Activated CD8-positive, alpha-beta memory T cell treated with anti-CD3 and anti-CD28 coated beads for 36 hours (primary cell): Measurements from ENCODE around the gene ZNF622. TPM values are rescaled to one million over a fixed set of nuclear protein-coding genes. Genes with fewer than 3 reads are reported as not detected.
"Not testable (repeated sequence)": the region's sequence is repeated elsewhere in the genome, so short reads cannot be mapped to it uniquely, and the experiment has no call there.

ENCODE experiments used
- CTCF ChIA-PET: fragments of 350-600 bp; sonication (Branson Sonifier 250); formaldehyde crosslinking; loops from one replicate; lab custom pipeline; 2021; ENCODE audit warnings: antibody characterized with exemption; lab: Charles Lee
- POLR2A ChIA-PET: fragments of 350-600 bp; sonication (Branson Sonifier 250); formaldehyde crosslinking; loops from one replicate; lab custom pipeline; 2021; ENCODE audit warnings: antibody characterized with exemption; lab: Charles Lee
- total RNA-seq, 2 experiments: library from RNA; stranded (reverse); gene quantifications; one replicate each; pipeline ENCODE4 v1.2.3, GENCODE V29; 2021

The ZNF622 gene
- total RNA-seq, 2 experiments from 2014 or later = 42.1 to 45.0 TPM

GRCh38 chr5:16454686-16455085, 10.9 kb downstream of the ZNF622 start:
- POLR2A ChIA-PET = interaction anchor here (0.6 kb wide), 1 partner anchor 170 kb away, joined by 3 read pairs; no protein-coding TSS in a partner anchor
- CTCF ChIA-PET = interaction anchor here (1.9 kb wide), 1 partner anchor 8 kb away, joined by 11 read pairs; no protein-coding TSS in a partner anchor

- ChIA-PET POLR2A (no interaction called here), CTCF (no interaction called here)
These were observed 12.0 kb downstream of the ZNF622 start for GRCh38 chr5:16453609-16454008.

- ChIA-PET POLR2A (no interaction called here), CTCF (no interaction called here)
These were observed 15.4 kb downstream of the ZNF622 start for GRCh38 chr5:16450163-16450562.

- ChIA-PET POLR2A (no interaction called here), CTCF (interaction anchor here (0.8 to 2.7 kb wide), 2 partner anchors 9 to 11 kb away, joined by 3 to 11 read pairs; no protein-coding TSS in a partner anchor)
These were observed 18.6 kb downstream of the ZNF622 start for GRCh38 chr5:16446993-16447392.

GRCh38 chr5:16437977-16438376, 27.6 kb downstream of the ZNF622 start:
- CTCF ChIA-PET = no interaction called here
- POLR2A ChIA-PET = no interaction called here

GRCh38 chr5:16436065-16436682, 29.4 kb downstream of the ZNF622 start:
- CTCF ChIA-PET, POLR2A ChIA-PET: not testable (repeated sequence)

- POLR2A ChIA-PET = no interaction called here
These were observed 34.1 kb downstream of the ZNF622 start for GRCh38 chr5:16431490-16431889.

GRCh38 chr5:16430349-16431089, 35.1 kb downstream of the ZNF622 start:
- CTCF ChIA-PET = no interaction called here
- POLR2A ChIA-PET = no interaction called here

More at GRCh38 chr5:16431490-16431889, 34.1 kb downstream of the ZNF622 start:
- CTCF ChIA-PET = no interaction called here

GRCh38 chr5:16428359-16428758, 37.2 kb downstream of the ZNF622 start:
- POLR2A ChIA-PET = no interaction called here
- CTCF ChIA-PET = interaction anchor here (0.6 to 1.2 kb wide), 2 partner anchors 9 to 13 kb away, joined by 3 to 4 read pairs; no protein-coding TSS in a partner anchor

GRCh38 chr5:16427587-16427986, 38.0 kb downstream of the ZNF622 start:
- POLR2A ChIA-PET = no interaction called here
- CTCF ChIA-PET = no interaction called here

- ChIA-PET POLR2A (no interaction called here), CTCF (no interaction called here)
These were observed 47.1 kb downstream of the ZNF622 start for GRCh38 chr5:16418471-16418922.

GRCh38 chr5:16417398-16418074, 48.1 kb downstream of the ZNF622 start:
- CTCF ChIA-PET = no interaction called here
- POLR2A ChIA-PET = no interaction called here

- ChIA-PET POLR2A (no interaction called here), CTCF (interaction anchor here (1.3 kb wide), 1 partner anchor 14 kb away, joined by 3 read pairs; no protein-coding TSS in a partner anchor)
These were observed 50.7 kb downstream of the ZNF622 start for GRCh38 chr5:16414861-16415260.

GRCh38 chr5:16413166-16413860, 52.3 kb downstream of the ZNF622 start:
- ChIA-PET POLR2A (no interaction called here), CTCF (no interaction called here)

- POLR2A ChIA-PET = no interaction called here
These were observed 53.0 kb downstream of the ZNF622 start for GRCh38 chr5:16412556-16412955.

GRCh38 chr5:16411741-16412455, 53.7 kb downstream of the ZNF622 start:
- CTCF ChIA-PET = no interaction called here
- POLR2A ChIA-PET = no interaction called here

More at GRCh38 chr5:16412556-16412955, 53.0 kb downstream of the ZNF622 start:
- CTCF ChIA-PET = no interaction called here

GRCh38 chr5:16411235-16411634, 54.4 kb downstream of the ZNF622 start:
- CTCF ChIA-PET = no interaction called here
- POLR2A ChIA-PET = no interaction called here

- CTCF ChIA-PET = no interaction called here
- POLR2A ChIA-PET = no interaction called here
These were observed 55.3 kb downstream of the ZNF622 start for GRCh38 chr5:16410338-16410737.

GRCh38 chr5:16406630-16407029, 59.0 kb downstream of the ZNF622 start:
- ChIA-PET CTCF (no interaction called here), POLR2A (no interaction called here)
